NCI-H128 (cell line): ENCODE data around the gene ALDH4A1.

Experiments used
- DNase-seq: peaks from one replicate; lab custom pipeline; 2025; ENCODE audit not compliant: unreplicated experiment; lab: John Stamatoyannopoulos, UW

Gene ALDH4A1

DNA sequence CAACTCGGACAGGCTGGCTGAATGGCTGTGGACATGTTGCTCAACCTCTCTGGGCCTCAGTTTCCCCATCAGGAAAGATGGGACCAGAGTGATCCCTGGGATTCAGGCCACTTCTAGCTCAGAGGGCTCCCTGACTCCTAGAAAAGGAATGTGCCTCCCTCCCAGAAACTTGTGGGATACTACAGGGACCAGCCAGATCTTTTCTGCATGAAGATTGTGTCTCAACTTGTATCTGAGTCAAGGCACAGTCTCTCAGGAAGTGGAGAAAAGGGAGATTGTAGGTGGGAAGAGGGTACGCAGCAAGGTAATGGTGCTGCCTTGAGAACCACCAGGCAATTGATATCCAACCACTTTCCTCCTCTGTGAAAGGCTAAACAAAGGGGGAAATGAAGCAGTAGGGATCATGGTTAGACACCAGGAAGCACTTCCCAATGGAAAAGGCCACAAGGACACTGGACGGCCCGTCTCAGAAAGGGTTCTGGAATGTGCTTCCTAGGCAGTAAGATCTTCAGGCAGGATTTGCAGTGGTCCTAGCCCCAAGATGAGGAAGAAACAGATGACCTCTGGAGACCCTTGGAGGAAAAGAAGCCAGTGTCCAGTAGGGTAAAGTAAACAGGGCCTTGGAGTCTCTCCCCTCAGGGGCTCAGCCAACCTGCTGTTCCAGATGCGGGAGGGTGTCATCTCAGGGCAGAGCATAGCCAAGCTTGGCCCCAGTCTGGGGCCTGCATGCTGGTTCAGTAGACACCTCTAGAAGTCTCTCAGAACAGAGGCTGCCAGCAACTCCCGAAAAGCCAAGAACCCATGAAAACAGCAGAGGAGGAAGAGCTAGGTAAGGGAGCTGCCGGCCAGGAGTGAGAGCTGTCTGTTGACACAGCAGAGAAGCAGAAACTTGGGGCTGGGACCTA lies 37.3 kb upstream of the ALDH4A1 start:
- no peak for DNase-seq

- no peak for DNase-seq
Observed at GRCh38 chr1:18938707-18939070, 36.3 kb upstream of the ALDH4A1 start.

GRCh38 chr1:18938008-18938706 lies 35.8 kb upstream of the ALDH4A1 start:
- no peak for DNase-seq

DNA sequence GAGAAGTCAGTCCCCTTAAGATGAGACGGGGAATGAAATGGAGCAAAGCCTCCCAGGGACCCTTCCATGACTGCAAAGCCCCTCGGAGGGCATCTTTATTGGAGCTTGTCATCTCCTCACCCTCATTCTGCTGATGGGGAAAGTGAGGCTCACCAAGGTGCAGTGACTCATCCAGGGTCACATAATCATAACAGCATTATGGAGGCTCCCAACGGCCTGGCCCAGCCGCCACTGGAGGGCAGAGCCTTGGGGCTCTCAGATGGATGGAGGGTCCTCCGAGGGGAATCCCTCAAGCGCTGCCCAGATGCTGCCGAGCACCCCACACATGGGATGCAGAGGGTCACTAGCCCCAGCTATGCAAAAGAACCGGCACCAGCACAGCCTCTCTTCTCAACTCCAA lies 35.2 kb upstream of the ALDH4A1 start:
- no peak for DNase-seq

GRCh38 chr1:18936814-18937481 lies 34.6 kb upstream of the ALDH4A1 start:
- no peak for DNase-seq

DNA sequence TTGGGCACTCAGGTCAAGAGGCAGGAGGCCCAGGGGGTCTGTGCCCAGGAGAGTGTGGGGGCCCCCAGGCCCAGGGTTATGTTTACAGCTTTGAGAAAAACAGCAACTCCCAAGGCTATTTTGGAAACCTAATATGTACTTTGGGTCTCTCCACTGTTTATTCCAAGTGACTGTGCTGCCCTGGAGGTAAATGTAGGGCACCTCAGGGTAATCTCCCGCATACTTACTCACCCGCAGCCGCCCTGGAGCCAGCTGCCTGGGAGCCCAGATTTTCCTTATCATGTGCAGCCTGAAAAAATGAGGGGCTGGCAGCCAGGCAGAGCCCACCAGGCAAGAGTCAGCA lies 34.1 kb upstream of the ALDH4A1 start:
- no peak for DNase-seq

DNA sequence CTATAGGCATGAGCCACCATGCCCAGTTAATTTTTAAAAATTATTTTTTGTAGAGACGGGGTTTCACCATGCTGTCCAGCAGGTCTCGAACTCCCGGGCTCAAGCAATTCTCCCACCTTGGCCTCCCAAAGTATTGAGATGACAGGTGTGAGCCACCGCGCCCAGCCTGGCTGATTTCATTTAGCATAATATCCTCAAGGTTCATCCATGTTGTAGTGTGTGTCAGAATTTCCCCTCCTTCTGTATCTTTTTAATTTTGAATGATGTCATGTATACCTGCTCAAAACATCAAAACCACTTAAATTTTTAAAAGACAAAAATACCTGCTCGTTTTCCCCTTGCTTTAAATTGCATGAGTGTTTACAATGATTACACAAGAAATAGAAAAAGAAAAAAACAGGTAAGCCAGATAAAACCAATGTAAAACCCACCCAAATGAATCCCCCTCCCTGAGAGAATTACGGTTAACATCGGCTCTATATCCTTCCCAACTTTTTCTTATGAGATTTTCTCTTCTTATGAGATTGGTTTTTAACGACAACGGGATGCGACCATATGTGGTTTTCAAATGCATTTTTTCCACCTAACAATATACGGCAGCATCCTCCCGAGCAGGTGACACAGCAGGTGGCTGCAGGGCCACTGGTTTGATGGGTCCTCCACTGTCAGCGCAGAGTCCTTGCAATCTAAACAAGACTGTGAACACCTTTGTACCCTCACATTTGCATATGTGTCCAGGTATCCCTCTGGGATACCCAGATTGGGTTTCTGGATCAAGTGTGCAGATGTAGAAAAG lies 32.0 kb upstream of the ALDH4A1 start:
- DNase-seq = no peak

DNA sequence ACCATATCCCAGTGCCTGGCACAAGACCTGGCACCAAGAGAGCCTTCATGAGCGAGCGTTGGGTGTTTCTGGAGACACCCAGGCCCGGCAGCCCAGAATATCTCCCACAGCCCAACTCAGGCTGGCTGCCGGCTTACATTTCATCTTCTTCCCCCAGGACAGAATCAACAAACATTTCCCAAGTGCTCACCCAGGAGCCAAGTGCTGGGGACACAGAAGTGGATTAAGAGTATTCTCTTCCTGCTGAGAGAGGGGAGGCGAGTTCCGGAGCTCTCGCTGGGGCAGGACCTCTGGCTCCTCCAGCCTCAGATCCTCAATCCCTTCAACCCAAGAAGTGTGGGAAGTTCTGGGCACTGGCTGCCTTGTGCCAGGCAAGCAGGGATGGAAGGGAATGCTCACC lies 30.5 kb upstream of the ALDH4A1 start:
- DNase-seq = no peak

- no peak for DNase-seq
Observed at GRCh38 chr1:18932387-18932786, 30.0 kb upstream of the ALDH4A1 start.

GRCh38 chr1:18931730-18932129 lies 29.4 kb upstream of the ALDH4A1 start:
- no peak for DNase-seq

- no peak for DNase-seq
Observed at GRCh38 chr1:18929686-18930085, 27.3 kb upstream of the ALDH4A1 start.

GRCh38 chr1:18928985-18929384 lies 26.6 kb upstream of the ALDH4A1 start:
- no peak for DNase-seq

GRCh38 chr1:18928406-18928805 lies 26.1 kb upstream of the ALDH4A1 start:
- DNase-seq = no peak

DNA sequence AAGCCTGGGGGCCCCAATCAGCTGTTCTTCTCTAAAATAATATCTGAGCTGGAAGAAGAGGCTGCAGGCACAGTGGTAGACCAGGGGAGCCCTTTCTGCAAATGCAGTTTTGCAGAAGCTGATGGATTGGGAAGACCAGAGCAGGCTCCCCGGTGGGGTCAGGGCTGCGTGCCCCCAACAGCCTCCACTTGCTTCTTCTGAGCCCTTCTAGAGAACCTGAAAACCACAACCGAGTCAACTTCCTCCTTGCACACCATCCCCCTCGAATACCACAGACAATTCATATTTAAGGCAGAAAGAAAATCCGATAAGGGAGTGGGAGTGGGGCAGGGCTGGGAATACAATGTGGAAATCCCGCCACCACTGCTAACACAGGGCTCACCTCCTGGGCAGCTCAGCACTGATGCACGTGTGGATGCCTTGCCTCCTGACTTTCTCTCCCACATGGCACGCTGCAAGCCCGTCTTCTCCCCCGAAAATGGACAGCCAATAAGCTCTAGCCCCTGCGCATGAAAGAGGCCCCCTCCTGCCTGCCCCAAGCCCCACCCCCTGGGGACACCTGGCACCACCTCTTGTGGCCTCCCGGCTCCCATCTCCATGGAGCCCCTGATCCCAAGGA lies 25.4 kb upstream of the ALDH4A1 start:
- no peak for DNase-seq

GRCh38 chr1:18927082-18927653 lies 24.8 kb upstream of the ALDH4A1 start:
- no peak for DNase-seq

- DNase-seq = no peak
Observed at GRCh38 chr1:18926315-18927081, 24.1 kb upstream of the ALDH4A1 start.

DNA sequence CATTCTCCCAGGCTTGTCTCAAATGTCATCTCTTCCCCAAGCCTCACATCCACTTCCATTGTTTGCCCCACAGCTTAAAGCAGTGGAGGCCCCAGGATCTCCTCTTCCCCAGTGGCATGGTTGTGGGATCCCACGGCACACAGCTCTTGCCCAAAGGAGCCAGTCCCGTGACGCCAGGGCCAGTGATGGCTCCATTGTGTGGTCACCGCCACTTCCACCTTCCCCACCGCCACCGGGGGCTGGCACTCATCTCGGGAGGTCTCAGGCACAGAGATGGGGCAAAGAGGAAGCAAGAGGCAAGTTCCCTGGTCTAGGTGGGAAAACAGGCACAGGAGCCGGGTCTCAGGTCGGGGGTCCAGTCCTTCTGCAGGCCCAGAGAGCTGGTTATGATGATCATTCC lies 22.9 kb upstream of the ALDH4A1 start:
- no peak for DNase-seq

DNA sequence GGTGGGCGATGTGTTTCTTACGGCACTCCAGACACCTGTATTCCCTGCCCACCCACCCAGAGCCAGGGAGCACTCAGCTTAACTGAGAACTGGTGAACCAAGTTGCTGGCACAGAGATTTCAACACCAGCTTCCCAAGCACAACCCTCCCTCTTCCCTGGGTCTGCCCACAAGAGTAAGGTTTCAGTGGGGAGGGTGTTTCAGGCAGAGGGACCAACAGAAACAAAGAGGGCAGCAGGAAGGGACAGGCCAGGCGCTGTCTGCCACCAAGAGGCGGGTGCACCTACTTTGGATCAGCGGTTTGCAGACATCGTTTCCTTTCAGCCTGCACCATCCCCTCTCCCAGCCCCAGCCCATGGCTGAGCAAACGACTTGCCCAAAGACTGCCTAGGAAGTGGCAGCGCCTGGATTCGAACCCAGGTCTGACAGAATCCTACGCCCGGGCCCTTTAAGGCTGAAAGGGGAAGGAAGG lies 21.9 kb upstream of the ALDH4A1 start:
- DNase-seq = no peak

GRCh38 chr1:18923756-18924211 lies 21.4 kb upstream of the ALDH4A1 start:
- no peak for DNase-seq
